K562 (cell line): ENCODE results near the gene HOXB5. TPM values are rescaled to one million over a fixed set of nuclear protein-coding genes. Genes with fewer than 3 reads are reported as not detected.

Experiments
- HNRNPH1 ChIP-seq: fragments of 200-400 bp; formaldehyde crosslinking; optimal IDR thresholded peaks from 2 replicates; pipeline ENCODE3; 2017; ENCODE audit warnings: low read depth, mild to moderate bottlenecking, low read length, moderate library complexity
- RBBP5 ChIP-seq: fragments of 200-600 bp; sonication (generic); IDR thresholded peaks from 2 replicates; pipeline ENCODE4 v1.6.1; 2012; ENCODE audit warnings: borderline replicate concordance, mild to moderate bottlenecking, low read length, control low read depth, inconsistent platforms; ENCODE audit not compliant: insufficient read depth, poor library complexity, severe bottlenecking
- SNRNP70 ChIP-seq: fragments of 200-400 bp; formaldehyde crosslinking; optimal IDR thresholded peaks from 2 replicates; pipeline ENCODE3; 2017; ENCODE audit warnings: low read depth, low read length
- ZNF197 ChIP-seq: fragments of 200-800 bp; sonication (Bioruptor generic); IDR thresholded peaks from 2 replicates; pipeline ENCODE4 v1.6.1; 2016; ENCODE audit warnings: low read depth, missing genetic modification characterization, missing compliant biosample characterization
- polyA plus RNA-seq, 8 experiments: library from polyadenylated mRNA; depleted of rRNA in 4 of 8; stranded (reverse) in 5 of 8; unstranded in 3 of 8; fragments of >200 nt; fragmentation: Nextera tagmentation in 2 of 8; fragmentation: Illumina TruSeq in 1 of 8; extraction: Ambion mirVana in 2 of 8; extraction: Trizol in 1 of 8; gene quantifications; 2 replicates each; pipeline versions ENCODE4 v1.2.1 to v1.2.3, GENCODE V29; 2011 to 2014; ENCODE audit warnings: inconsistent platforms in 1 of 8, missing spikeins in 1 of 8
- total RNA-seq, 7 experiments: library from RNA; depleted of rRNA in 6 of 7; stranded (reverse); fragments of >200 nt in 6 of 7; fragmentation: Illumina TruSeq in 2 of 7; extraction: Trizol in 2 of 7; gene quantifications; 2 replicates each; pipeline versions ENCODE4 v1.2.1 to v1.2.3, GENCODE V29; 2011 to 2021; ENCODE audit warnings: low replicate concordance in 1 of 7
- TF ChIP-seq, protein P1 (sequence below): fragments of 250-450 bp; sonication (Bioruptor Pico); IDR thresholded peaks from 2 replicates; pipeline ENCODE4 v1.8.0; 2022; ENCODE audit warnings: moderate library complexity, mild to moderate bottlenecking, inconsistent platforms
- TF ChIP-seq, protein P2 (sequence below): fragments of 450-650 bp; formaldehyde crosslinking; IDR thresholded peaks from 2 replicates; pipeline ENCODE4 v1.4.0; 2022; ENCODE audit warnings: missing genetic modification characterization
- TF ChIP-seq, protein P3 (sequence below): fragments of 150-350 bp; conservative IDR thresholded peaks from 2 replicates; pipeline ENCODE4 v1.6.1; 2014; ENCODE audit warnings: low read length
- TF ChIP-seq, protein P4 (sequence below): sonication (generic); formaldehyde crosslinking; IDR thresholded peaks from 2 replicates; pipeline ENCODE4 v1.4.0; 2020; ENCODE audit warnings: mild to moderate bottlenecking, missing genetic modification reagents
- TF ChIP-seq, protein P5 (sequence below): fragments of 450-650 bp; IDR thresholded peaks from 2 replicates; pipeline ENCODE4 v1.6.1; 2017; ENCODE audit warnings: mild to moderate bottlenecking, moderate library complexity
- TF ChIP-seq, protein P6 (sequence below), 3 experiments: fragments of 200-800 bp in 1 of 3; sonication (Bioruptor generic) in 1 of 3; sonication (generic) in 1 of 3; formaldehyde crosslinking in 1 of 3; IDR thresholded peaks; 2 replicates each; pipeline versions ENCODE4 v1.6.1 to v1.8.0; 2016 to 2022; ENCODE audit warnings: mild to moderate bottlenecking in 2 of 3, missing compliant biosample characterization in 2 of 3, missing genetic modification characterization in 2 of 3, missing genetic modification reagents in 1 of 3
- TF ChIP-seq, protein P7 (sequence below), 2 experiments: IDR thresholded peaks; 2 replicates each; pipeline ENCODE4 v1.6.1; 2011; ENCODE audit warnings: borderline replicate concordance in 1 of 2, control low read depth in 1 of 2, low read depth in 1 of 2, low read length in 1 of 2, mild to moderate bottlenecking in 1 of 2, mixed read lengths in 1 of 2, moderate library complexity in 1 of 2; ENCODE audit not compliant: insufficient read depth in 1 of 2, insufficient read length in 1 of 2, poor library complexity in 1 of 2, severe bottlenecking in 1 of 2; ENCODE audit errors: extremely low read depth in 1 of 2

Gene HOXB5
- total and polyA plus RNA-seq, 9 of the 15 experiments (the other 6 are each of a cell fraction or from before 2014, with no cell fraction given) = 0.24 to 2.7 (median 0.65) TPM

DNA sequence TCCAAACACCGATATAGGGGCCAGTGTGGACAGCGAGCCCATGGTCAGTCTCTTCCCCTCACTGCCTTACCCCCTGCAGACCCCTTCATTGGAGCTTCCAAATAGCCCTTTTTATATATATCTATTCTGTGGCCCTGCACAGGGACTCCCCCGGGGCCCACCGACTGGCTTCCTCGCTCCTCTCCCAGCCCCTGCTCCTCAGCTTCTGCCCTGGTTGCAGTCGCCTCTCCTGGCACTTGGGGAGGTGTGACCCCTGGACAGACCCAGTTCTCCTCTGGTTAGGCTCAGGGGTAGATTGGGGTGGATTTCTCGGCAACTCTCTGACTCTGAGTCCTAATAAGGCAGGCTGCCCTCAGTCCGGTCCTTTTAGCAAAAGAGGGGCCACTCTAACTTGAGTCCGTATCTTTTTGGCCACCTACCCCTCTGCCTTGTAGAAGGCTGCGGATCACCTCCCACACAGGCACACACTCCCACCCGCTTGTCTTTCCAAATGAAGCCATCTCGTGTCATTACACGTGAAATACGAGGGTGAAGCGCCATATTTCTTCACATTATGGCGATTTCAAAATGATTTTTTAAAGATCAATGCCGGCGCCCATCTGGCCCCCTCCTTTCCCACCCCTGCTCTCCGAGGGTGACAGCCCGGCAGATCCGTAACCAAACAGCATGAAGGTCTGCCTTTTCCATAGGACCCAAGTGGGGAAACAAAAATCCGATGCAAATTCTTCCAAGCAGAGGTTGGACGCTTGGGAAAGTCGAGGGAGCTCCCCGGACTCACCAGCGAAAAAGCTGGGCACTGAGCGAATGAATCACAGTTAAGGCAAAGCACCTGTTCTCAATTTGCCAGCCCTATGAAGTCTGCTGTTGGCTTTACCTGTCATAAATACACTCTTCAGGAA, 34.3 kb upstream of the HOXB5 start (continued):
- TF ChIP-seq, protein P1, sequence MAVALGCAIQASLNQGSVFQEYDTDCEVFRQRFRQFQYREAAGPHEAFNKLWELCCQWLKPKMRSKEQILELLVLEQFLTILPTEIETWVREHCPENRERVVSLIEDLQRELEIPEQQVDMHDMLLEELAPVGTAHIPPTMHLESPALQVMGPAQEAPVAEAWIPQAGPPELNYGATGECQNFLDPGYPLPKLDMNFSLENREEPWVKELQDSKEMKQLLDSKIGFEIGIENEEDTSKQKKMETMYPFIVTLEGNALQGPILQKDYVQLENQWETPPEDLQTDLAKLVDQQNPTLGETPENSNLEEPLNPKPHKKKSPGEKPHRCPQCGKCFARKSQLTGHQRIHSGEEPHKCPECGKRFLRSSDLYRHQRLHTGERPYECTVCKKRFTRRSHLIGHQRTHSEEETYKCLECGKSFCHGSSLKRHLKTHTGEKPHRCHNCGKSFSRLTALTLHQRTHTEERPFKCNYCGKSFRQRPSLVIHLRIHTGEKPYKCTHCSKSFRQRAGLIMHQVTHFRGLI (CRISPR knock-in tag) = no peak
- TF ChIP-seq, protein P2, sequence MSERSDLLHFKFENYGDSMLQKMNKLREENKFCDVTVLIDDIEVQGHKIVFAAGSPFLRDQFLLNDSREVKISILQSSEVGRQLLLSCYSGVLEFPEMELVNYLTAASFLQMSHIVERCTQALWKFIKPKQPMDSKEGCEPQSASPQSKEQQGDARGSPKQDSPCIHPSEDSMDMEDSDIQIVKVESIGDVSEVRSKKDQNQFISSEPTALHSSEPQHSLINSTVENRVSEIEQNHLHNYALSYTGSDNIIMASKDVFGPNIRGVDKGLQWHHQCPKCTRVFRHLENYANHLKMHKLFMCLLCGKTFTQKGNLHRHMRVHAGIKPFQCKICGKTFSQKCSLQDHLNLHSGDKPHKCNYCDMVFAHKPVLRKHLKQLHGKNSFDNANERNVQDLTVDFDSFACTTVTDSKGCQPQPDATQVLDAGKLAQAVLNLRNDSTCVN (CRISPR knock-in tag) = no peak; the same call in 1 of the 2 replicates
- TF ChIP-seq SNRNP70 (no peak), ZNF197 (0 out of 2 replicates have a peak, but pooled peaks have one; percentile 47), HNRNPH1 (no peak), RBBP5 (peak; percentile 48)
- TF ChIP-seq, protein P3, sequence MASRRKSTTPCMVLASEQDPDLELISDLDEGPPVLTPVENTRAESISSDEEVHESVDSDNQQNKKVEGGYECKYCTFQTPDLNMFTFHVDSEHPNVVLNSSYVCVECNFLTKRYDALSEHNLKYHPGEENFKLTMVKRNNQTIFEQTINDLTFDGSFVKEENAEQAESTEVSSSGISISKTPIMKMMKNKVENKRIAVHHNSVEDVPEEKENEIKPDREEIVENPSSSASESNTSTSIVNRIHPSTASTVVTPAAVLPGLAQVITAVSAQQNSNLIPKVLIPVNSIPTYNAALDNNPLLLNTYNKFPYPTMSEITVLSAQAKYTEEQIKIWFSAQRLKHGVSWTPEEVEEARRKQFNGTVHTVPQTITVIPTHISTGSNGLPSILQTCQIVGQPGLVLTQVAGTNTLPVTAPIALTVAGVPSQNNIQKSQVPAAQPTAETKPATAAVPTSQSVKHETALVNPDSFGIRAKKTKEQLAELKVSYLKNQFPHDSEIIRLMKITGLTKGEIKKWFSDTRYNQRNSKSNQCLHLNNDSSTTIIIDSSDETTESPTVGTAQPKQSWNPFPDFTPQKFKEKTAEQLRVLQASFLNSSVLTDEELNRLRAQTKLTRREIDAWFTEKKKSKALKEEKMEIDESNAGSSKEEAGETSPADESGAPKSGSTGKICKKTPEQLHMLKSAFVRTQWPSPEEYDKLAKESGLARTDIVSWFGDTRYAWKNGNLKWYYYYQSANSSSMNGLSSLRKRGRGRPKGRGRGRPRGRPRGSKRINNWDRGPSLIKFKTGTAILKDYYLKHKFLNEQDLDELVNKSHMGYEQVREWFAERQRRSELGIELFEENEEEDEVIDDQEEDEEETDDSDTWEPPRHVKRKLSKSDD = no peak
- TF ChIP-seq, protein P4, sequence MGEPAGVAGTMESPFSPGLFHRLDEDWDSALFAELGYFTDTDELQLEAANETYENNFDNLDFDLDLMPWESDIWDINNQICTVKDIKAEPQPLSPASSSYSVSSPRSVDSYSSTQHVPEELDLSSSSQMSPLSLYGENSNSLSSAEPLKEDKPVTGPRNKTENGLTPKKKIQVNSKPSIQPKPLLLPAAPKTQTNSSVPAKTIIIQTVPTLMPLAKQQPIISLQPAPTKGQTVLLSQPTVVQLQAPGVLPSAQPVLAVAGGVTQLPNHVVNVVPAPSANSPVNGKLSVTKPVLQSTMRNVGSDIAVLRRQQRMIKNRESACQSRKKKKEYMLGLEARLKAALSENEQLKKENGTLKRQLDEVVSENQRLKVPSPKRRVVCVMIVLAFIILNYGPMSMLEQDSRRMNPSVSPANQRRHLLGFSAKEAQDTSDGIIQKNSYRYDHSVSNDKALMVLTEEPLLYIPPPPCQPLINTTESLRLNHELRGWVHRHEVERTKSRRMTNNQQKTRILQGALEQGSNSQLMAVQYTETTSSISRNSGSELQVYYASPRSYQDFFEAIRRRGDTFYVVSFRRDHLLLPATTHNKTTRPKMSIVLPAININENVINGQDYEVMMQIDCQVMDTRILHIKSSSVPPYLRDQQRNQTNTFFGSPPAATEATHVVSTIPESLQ (CRISPR knock-in tag) = no peak
- TF ChIP-seq, protein P5, sequence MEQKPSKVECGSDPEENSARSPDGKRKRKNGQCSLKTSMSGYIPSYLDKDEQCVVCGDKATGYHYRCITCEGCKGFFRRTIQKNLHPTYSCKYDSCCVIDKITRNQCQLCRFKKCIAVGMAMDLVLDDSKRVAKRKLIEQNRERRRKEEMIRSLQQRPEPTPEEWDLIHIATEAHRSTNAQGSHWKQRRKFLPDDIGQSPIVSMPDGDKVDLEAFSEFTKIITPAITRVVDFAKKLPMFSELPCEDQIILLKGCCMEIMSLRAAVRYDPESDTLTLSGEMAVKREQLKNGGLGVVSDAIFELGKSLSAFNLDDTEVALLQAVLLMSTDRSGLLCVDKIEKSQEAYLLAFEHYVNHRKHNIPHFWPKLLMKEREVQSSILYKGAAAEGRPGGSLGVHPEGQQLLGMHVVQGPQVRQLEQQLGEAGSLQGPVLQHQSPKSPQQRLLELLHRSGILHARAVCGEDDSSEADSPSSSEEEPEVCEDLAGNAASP = no peak
- TF ChIP-seq, protein P6, sequence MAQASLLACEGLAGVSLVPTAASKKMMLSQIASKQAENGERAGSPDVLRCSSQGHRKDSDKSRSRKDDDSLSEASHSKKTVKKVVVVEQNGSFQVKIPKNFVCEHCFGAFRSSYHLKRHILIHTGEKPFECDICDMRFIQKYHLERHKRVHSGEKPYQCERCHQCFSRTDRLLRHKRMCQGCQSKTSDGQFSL (CRISPR knock-in tag; IDR thresholded peaks at IDR 0.05) = no peak
- TF ChIP-seq, protein P6 (tag; IDR thresholded peaks at IDR 0.05) = 0 out of 4 replicates have a peak, but pooled peaks of 1 of the 2 experiments have one; percentile 25
- TF ChIP-seq, protein P7, sequence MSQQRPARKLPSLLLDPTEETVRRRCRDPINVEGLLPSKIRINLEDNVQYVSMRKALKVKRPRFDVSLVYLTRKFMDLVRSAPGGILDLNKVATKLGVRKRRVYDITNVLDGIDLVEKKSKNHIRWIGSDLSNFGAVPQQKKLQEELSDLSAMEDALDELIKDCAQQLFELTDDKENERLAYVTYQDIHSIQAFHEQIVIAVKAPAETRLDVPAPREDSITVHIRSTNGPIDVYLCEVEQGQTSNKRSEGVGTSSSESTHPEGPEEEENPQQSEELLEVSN (IDR thresholded peaks at IDR 0.05; ENCODE audit: borderline replicate concordance in 1 of 2, extremely low read depth in 1 of 2, insufficient read depth in 1 of 2, insufficient read length in 1 of 2, low read depth in 1 of 2, low read length in 1 of 2, poor library complexity in 1 of 2, severe bottlenecking in 1 of 2) = peak in 1 of 2 experiments; percentile 10
